ENCODE measurements around the gene AQP1. TPM values are rescaled to one million over a fixed set of nuclear protein-coding genes. Genes with fewer than 3 reads are reported as not detected.

AQP1 gene
- total and polyA plus RNA-seq, 2 experiments from 2014 or later: 35.6 to 51.1 TPM

DNA sequence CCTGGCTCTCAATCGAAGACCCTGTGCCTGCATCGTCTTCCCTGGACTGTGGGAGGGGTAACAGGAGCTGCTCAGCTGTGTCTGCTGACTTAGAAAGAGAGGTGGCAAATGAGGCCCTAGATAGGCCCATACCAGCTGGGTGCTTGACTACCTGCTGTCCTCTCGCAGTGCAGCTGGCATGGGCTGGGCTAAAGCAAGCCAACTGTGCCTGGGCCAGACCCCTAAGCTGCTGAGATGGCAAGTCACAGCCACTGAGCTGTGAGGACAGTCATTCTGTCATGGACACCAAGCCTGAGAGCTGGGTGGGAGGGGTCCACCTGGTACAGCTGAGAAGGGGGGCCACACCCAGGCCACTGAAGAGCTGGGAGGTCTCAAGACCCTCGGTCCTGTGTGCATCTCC is 45.8 kb upstream of the AQP1 start:
- TF ChIP-seq, protein P1, sequence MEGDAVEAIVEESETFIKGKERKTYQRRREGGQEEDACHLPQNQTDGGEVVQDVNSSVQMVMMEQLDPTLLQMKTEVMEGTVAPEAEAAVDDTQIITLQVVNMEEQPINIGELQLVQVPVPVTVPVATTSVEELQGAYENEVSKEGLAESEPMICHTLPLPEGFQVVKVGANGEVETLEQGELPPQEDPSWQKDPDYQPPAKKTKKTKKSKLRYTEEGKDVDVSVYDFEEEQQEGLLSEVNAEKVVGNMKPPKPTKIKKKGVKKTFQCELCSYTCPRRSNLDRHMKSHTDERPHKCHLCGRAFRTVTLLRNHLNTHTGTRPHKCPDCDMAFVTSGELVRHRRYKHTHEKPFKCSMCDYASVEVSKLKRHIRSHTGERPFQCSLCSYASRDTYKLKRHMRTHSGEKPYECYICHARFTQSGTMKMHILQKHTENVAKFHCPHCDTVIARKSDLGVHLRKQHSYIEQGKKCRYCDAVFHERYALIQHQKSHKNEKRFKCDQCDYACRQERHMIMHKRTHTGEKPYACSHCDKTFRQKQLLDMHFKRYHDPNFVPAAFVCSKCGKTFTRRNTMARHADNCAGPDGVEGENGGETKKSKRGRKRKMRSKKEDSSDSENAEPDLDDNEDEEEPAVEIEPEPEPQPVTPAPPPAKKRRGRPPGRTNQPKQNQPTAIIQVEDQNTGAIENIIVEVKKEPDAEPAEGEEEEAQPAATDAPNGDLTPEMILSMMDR (IDR thresholded peaks at IDR 0.05; ENCODE audit: low read depth, low read length): no peak
- Histone ChIP-seq H3K36me3 (no peaks in the 10 kb centered on the region), H3K27ac (no peak overlapping the region), H3K4me1 (ENCODE audit: low read depth) (peaks cover 11% of the 10 kb centered on the region), H3K4me3 (no peak overlapping the region), H3K27me3 (no peaks in the 10 kb centered on the region), H3K9me3 (ENCODE audit: low read depth) (no peaks in the 10 kb centered on the region)
- DNase-seq (ENCODE audit: low read depth in 1 of 2, low spot score in 1 of 2): no peak

DNA sequence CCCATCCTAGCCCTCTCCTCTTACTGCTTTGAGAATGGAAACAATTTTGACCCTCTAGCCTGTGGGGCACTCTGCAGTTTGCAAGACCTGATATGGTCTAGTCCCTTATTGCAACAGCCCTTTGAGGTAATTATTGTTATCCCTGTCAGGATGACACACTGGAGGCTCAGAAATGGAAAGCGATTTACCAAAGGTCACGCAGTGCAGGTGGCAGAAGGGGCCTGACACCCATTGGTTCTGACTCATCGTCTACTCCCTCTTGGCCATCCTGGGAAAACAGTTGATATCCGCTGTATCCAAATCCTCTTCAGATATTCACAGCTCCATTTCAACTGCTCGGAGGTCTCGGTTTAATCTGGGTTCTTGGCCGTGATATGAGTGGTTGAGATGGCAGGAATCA is 44.7 kb upstream of the AQP1 start:
- TF ChIP-seq, protein P1 (IDR thresholded peaks at IDR 0.05; ENCODE audit: low read depth, low read length): no peak
- Histone ChIP-seq H3K27me3 (no peaks in the 10 kb centered on the region), H3K4me1 (ENCODE audit: low read depth) (peaks cover 11% of the 10 kb centered on the region), H3K36me3 (no peaks in the 10 kb centered on the region), H3K4me3 (no peak overlapping the region), H3K9me3 (ENCODE audit: low read depth) (no peaks in the 10 kb centered on the region), H3K27ac (no peak overlapping the region)
- DNase-seq (ENCODE audit: low read depth in 1 of 2, low spot score in 1 of 2): no peak

DNA sequence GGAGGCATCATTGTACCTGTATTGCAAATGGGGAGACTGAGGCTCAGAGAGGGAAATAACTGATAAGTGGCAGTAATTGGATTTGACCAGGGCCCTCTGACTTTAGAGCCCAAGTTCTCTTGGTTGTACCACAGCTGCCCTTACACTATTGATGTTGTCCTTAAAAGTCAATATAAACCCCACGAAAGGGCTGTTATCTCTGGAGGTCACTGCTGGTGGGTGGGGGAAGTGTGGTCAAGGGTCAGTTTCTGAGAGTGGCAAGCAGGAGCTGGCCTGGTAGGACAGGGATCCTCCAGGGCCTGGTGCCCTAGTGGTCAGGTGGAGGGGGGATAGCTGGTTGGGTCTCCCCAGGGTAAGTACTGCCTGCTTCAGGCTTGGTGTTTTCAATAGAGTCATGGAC is 44.2 kb upstream of the AQP1 start:
- no peak for DNase-seq (ENCODE audit: low read depth in 1 of 2, low spot score in 1 of 2)
- Histone ChIP-seq H3K4me1 (ENCODE audit: low read depth) (peaks cover 11% of the 10 kb centered on the region), H3K36me3 (no peaks in the 10 kb centered on the region), H3K4me3 (no peak overlapping the region), H3K27me3 (no peaks in the 10 kb centered on the region), H3K27ac (no peak overlapping the region), H3K9me3 (ENCODE audit: low read depth) (no peaks in the 10 kb centered on the region)
- TF ChIP-seq, protein P1 (IDR thresholded peaks at IDR 0.05; ENCODE audit: low read depth, low read length): no peak

DNA sequence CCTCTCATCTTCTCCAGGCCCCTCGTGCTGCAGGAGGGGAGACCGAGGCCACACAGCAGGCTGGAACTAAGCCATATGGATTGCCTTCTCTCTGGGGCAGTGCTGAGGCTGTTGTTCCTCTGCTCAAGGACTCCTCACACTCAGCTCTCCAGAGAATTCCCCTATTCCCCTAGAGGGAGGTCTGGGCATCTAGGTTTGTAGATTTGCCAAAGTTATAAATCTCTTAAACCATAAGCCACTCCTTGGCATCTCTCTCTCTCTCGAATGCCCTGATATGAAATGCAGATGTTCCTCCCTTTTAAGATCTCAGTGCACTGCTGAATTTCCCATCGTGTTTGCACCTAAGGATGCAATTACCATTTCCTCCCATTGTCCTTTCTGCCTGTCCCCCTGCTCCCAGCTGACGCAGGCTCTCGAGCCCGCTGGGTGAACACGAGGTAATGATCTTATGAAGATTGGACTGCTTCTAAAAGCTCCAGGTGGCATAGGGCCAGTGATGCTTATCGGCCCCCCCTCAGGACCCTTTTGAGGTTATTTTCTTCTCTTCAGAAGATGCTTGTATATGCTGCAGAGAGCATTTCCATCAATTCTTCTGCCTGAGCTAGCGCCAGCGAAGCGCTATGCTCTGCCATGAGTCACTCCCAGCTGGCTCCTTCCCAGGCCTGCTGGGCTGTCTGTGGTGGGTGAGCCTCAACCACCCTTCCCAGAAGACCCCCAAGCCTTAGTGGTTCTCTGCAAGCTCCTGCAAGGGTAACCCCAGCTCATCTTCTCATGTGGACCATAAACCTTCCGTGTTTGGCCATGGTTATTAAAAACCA is 41.6 kb upstream of the AQP1 start:
- Histone ChIP-seq H3K36me3 (no peaks in the 10 kb centered on the region), H3K27ac (no peak overlapping the region), H3K27me3 (no peaks in the 10 kb centered on the region), H3K4me1 (ENCODE audit: low read depth) (no peaks in the 10 kb centered on the region), H3K4me3 (no peak overlapping the region), H3K9me3 (ENCODE audit: low read depth) (no peaks in the 10 kb centered on the region)
- TF ChIP-seq, protein P1 (IDR thresholded peaks at IDR 0.05; ENCODE audit: low read depth, low read length): no peak
- peak in 1 of 2 donors; percentile 15 for DNase-seq (ENCODE audit: low read depth in 1 of 2, low spot score in 1 of 2)

DNA sequence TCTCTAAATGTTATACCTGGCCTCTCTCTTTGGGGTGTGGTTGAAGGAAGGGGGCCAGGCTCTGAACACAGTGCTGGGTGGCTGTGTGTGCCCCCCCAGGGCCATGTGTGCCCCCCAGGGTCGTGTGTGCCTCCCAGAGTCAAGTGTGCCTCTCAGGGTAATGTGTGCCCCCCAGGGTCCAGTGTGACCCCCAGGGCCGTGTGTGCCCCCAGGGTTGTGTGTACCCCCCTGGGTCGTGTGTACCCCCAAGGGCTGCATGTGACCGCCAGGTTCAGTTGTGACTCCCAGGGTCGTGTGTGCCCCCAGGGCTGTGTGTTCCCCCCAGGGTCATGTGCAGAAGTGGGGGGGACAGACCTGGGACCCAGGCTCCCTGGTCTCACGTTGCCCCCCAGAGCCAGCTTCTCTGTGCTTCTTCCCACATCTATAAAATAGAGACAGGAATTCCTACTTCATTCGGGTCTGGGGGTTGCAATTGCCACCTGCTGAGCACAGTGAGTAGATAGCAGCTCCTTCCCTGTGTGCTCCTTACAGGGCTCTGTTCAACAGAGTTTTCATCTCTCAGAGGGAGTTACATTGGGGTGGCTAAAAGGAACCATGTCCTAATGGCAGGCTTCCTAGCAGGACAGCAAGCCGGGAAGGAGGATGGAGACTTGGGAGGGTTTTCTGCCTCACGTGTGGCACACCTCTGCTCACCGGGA is 40.7 kb upstream of the AQP1 start:
- Histone ChIP-seq H3K27ac (no peak overlapping the region), H3K27me3 (no peaks in the 10 kb centered on the region), H3K4me1 (ENCODE audit: low read depth) (no peaks in the 10 kb centered on the region), H3K4me3 (no peak overlapping the region), H3K9me3 (ENCODE audit: low read depth) (no peaks in the 10 kb centered on the region), H3K36me3 (no peaks in the 10 kb centered on the region)
- DNase-seq (ENCODE audit: low read depth in 1 of 2, low spot score in 1 of 2): no peak
- TF ChIP-seq, protein P1 (IDR thresholded peaks at IDR 0.05; ENCODE audit: low read depth, low read length): no peak
